Ureter (tissue), 1 donor: Measurements from ENCODE around the gene FBLN1. TPM values are rescaled to one million over a fixed set of nuclear protein-coding genes. Genes with fewer than 3 reads are reported as not detected.
A peak's percentile ranks its signal among the peaks of the same experiment; 100 is the strongest.
"Not testable (repeated sequence)": the region's sequence is repeated elsewhere in the genome, so short reads cannot be mapped to it uniquely, and the experiment has no call there.

Experiments
- DNase-seq: peaks from one replicate; pipeline ENCODE4 v3.0.0-alpha.2; 2020; ENCODE audit warnings: low spot score
- total RNA-seq: library from RNA; stranded (reverse); gene quantifications from one replicate; pipeline ENCODE4 v1.2.4, GENCODE V29; 2023
- donor health status: DM: yes; HTN: yes; CAD: no.

The FBLN1 gene
- total RNA-seq, 1 donor from 2014 or later, result 286 TPM

- DNase-seq, result not testable (repeated sequence)
These were observed 105.4 kb downstream of the FBLN1 start for GRCh38 chr22:45608045-45608444.

GRCh38 chr22:45608763-45609180 is 106.1 kb downstream of the FBLN1 start:
- no peak for DNase-seq

GRCh38 chr22:45612451-45612901 is 109.8 kb downstream of the FBLN1 start:
- peak; percentile 64 for DNase-seq

- no peak for DNase-seq
These were observed 110.3 kb downstream of the FBLN1 start for GRCh38 chr22:45612940-45613339.

DNA sequence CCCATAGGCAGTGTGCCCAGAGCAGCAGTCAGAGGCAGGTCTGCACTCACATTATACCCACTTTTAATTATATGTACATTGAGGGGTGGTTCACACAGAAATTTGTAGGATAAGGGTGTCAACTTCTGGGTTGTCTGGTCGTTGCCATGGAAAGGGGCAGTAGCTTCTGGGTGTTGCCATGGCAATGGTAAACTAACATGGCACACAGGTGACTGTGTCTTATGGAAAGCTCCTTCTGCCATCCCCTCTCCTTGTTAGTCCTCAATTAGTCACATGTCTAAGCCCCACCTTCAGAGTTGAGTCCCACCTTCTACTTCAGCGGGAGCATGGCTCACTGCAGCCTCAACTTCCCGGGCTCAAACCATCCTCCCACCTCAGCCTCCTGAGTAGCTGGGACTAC is 112.7 kb downstream of the FBLN1 start:
- DNase-seq, result no peak

DNA sequence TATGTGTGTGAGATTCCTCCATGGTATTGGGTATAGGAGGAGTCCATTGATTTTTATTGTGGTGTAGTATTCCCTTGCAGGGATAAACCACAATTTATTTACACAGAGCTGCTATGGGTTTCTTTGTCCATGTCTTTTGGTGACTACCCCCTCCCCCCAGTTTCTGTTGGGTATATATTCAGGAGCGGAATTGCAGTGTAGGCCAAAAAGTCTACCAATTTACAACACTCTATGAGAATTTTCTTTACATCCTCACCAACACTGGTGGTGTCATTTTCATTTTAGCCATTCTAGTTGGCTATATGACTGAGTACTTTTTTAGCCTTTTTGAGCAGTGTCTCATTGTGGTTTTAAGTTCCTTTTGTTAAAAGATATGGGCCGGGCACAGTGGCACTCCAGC is 113.7 kb downstream of the FBLN1 start:
- DNase-seq, result no peak

- DNase-seq, result no peak
These were observed 115.3 kb downstream of the FBLN1 start for GRCh38 chr22:45617948-45618347.

DNA sequence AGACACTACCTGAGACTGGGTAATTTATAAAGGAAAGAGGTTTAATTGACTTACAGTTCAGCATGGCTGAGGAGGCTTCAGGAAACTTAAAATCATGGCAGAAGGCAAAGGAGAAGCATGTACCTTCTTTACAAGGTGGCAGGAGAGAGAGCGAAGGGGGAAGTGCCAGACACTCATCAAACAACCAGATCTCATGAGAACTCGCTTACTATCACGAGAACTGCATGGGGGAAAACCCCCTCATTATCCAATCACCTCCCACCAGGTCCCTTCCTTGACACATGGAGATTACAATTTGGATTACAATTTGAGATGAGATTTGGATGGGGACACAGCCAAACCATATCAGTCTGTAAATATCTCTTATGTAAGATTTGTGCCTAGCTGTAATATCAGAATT is 118.0 kb downstream of the FBLN1 start:
- DNase-seq, result no peak

DNA sequence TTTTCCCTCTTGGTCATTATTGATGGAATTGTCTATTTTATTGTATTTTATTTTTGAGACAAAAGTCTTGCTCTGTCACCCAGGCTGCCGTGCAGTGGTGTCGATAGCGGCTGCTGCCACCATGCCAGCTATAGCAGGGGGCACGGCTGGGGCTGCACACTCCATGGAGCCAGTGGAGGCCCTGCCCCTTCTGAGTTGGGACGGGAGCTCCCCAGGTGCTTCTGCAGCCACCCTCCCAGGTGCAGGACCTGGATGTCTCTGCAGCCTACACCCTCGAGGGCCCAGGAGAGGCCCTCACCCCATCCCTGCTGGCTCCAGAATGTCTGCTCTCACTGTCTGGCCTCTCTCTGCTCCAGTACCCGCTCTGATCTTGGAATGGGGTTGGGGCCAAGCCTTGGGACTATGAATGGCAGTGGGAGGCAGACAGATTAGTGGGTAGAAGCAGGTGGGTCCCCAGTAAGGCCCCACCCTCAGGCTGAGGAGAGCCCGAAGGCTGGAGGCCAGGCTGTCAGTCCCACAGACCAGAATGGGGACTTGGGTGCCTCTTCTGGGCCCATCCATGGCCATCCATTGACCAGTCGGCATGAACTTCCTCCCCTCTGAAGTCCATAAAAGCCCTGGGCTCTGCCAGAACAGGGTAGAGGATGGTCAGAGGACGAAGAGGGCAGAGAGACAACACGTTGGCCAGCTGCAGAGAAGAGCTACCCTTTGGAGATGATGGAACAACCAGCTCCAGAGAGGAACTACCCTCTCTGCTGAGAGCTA is 119.3 kb downstream of the FBLN1 start:
- no peak for DNase-seq

DNA sequence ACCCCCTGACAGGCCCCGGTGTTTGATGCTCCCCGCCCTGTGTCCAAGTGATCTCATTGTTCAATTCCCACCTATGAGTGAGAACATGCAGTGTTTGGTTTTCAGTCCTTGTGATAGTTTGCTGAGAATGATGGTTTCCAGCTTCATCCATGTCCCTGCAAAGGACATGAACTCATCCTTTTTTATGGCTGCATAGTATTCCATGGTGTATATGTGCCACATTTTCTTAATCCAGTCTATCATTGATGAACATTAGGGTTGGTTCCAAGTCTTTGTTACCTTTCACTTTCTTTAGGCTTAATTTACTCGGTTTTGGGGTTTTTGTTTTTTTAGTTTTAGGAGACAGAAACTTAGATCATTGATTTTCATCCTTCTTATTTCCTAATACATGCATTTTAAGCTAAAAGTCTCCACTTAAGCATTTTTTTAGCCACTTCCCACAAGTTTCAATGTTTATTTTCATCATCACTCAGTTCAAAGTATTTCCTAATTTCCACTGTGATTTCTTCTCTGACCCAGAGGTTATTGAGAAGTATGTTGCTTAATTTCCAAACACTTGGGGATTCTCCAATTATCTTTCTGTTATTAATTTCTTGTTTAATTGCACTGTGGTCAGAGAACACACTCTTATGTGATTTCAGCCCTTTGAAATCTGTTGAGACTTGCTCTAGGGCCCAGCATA is 120.9 kb downstream of the FBLN1 start:
- DNase-seq, result not testable (repeated sequence)

DNA sequence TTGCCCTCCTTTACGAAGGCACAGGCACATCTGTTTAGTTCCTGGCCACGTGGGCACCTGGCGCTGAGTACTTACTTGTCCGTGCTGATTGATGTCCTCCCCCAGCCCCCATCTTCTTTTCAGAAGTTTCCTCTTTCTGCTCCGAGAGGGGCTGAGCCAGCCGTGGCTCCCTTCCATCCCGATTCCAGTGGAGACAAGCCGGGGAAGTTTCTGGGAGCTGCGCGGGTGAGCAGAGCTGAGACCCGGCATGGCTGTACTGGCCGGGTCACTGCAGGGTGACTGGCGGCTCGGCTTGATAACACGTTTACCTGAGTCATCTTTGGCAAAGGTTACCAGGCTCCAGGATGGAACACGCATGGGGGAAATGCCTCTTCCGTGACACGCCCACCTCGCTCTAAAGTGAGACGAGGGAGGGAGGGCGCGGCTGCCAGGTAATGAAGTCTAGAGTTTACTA is 123.5 kb downstream of the FBLN1 start:
- peak; percentile 91 for DNase-seq

GRCh38 chr22:45627489-45628233 is 125.0 kb downstream of the FBLN1 start:
- DNase-seq, result no peak

- no peak for DNase-seq
These were observed 125.8 kb downstream of the FBLN1 start for GRCh38 chr22:45628515-45628914.

DNA sequence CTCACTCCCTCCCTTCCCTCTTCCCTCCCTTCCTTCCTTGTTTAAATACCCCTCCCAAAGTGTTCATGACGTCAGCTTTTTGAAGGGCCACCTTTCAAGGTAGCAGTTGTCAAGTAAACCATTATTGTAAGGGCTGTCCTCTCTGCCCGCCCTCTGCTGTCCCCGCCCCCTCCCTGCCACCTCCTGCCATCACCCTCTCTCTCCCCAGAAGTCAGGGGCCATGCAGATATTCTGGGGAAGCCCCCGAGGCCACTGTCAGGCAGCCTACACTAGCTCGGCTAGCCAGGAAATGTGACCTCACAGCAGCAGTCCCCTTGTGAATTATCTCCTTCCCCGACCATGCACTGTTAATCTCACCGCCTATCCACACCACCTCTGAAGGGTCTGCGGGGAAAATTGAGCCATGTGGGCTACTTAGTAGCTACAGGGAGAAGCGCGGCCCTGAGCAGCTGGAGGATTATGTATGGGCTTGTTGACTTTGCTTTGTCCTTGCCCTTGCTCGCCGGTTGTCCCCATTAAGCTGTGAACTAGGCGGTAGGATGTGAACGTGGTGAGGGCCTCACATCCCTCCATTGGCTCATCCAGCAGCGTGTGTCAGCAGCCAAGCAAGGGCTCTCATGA is 126.9 kb downstream of the FBLN1 start:
- DNase-seq, result no peak

- DNase-seq, result no peak
These were observed 127.8 kb downstream of the FBLN1 start for GRCh38 chr22:45630436-45630835.

DNA sequence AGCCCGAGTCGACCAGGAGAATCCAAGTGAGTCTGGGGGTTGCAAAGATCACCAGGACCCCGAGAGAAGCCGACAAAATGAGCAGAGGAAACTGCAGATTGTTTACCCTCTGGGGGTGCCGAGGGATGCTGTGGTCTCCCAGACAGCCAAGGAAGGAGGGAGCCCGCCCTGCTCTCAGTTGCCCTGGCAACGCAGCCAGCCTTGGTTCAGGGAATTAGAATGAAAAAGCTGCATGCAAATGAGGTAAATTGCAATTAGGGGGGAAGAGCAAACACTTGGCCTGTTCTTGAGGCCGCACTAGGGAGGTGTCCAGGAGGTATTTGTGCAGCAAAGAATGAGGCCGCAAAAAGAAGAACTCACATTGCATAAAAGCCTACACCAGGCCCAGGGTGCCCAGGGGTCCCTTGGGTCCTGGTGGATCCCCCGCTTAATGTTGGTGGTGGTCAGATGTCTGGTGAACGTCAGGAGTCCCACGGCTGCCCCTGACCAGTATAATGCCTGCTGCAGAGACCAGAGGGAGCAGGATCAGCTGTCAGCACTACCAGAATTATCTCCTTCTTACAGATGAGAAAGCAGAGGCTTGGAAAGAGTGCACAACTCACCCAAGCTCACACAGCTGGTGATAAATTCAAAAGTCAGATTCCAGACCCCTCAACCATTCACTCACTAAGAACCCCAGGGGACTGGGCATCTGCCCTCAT is 128.6 kb downstream of the FBLN1 start:
- DNase-seq, result no peak

DNA sequence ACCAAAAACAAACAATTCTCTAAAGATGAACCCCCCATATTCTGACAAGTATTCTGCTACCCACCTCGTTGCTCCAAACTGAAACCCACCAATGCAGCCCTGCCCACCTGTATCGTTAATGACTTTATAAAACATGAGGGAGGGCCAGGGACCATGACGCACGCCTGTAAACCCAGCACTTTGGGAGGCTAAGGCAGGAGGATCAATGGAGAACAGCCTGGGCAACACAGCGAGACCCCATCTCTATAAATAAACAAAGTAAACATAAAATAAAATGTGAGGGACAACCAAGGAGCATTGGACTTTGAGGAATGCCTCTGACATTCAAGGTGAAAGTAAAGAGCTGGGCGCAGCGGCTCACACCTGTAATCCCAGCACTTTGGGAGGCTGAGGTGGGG is 129.2 kb downstream of the FBLN1 start:
- no peak for DNase-seq

DNA sequence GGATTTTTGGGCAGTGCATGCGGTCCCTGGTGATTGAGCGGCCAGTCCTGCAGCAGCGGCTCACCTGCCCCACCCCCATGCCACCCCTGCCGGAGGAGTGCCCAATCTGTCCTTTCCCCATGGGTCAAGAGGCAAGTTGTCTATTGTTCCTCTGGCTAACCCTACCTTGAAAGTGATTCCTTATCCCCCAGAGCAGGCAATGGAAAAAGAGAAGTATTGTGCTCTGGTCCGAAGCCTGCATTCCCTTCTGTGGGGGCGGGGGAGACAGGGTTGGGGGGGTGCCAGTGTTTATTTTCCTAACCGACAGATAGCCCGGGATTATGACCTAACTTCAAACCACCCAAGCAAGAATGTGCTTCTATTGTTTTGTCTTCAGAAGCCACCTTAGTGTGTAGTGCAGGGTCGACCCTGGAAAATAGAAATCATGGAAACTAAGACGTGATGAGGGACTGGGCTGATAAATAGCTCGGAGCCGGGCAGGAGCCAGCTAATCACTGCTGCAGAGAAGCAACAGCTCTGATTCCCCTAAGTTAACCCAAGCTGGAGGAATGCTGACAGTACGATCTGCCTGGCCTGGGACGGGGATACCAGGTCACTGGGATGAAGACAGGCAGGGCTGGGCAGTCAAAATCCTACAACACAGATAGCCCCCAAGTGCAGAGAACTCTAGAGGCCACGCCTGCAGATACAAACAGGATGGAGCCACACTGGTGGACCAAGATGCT is 130.3 kb downstream of the FBLN1 start:
- DNase-seq, result no peak

DNA sequence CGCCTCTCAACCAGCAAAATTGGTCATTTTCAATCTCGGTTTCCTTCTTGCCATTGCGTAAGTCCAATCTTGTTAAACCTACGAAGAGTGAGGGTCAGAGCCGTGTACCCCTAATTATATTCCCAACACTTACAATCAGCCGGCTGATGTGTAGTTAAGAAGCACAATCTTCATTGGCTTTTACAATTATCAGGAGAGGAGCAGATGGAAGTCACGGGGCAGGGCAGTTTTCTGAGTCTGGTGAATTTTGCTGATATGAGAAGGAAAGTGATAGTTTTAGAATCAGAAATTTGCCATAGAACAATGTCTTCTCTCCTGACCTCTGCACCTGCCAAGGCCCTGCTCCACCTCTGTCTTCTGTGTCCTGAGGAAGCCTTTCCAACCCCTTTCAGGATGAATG is 134.0 kb downstream of the FBLN1 start:
- DNase-seq, result no peak

GRCh38 chr22:45638197-45638596 is 135.5 kb downstream of the FBLN1 start:
- no peak for DNase-seq
